MM.1S (cell line): Measurements from ENCODE around the gene MAD1L1.

ENCODE experiments used
- CTCF ChIP-seq: fragments of 300-600 bp; sonication (generic); IDR thresholded peaks from 2 replicates; pipeline ENCODE4 v1.5.1; 2016; ENCODE audit warnings: antibody characterized with exemption, low read length, mixed read lengths
- EZH2 ChIP-seq: fragments of 300-600 bp; sonication (generic); optimal IDR thresholded peaks from 2 replicates; pipeline ENCODE3; 2017; ENCODE audit warnings: low read depth, mild to moderate bottlenecking, antibody characterized with exemption, low read length, mixed read lengths
- EZH2phosphoT487 ChIP-seq: fragments of 300-600 bp; sonication (generic); IDR thresholded peaks from 2 replicates; pipeline ENCODE4 v1.6.1; 2018; ENCODE audit warnings: antibody characterized with exemption, low read length

GRCh38 chr7:2272031-2272430 is 39.3 kb upstream of the MAD1L1 start:
- TF ChIP-seq CTCF: no peak
- TF ChIP-seq EZH2: no peak
- no peak for TF ChIP-seq EZH2phosphoT487
